Measurements from ENCODE around the gene NFYA. TPM values are rescaled to one million over a fixed set of nuclear protein-coding genes. Genes with fewer than 3 reads are reported as not detected.

NFYA gene
- total RNA-seq, 2 donors from 2014 or later = 23.1 to 48.3 TPM

DNA sequence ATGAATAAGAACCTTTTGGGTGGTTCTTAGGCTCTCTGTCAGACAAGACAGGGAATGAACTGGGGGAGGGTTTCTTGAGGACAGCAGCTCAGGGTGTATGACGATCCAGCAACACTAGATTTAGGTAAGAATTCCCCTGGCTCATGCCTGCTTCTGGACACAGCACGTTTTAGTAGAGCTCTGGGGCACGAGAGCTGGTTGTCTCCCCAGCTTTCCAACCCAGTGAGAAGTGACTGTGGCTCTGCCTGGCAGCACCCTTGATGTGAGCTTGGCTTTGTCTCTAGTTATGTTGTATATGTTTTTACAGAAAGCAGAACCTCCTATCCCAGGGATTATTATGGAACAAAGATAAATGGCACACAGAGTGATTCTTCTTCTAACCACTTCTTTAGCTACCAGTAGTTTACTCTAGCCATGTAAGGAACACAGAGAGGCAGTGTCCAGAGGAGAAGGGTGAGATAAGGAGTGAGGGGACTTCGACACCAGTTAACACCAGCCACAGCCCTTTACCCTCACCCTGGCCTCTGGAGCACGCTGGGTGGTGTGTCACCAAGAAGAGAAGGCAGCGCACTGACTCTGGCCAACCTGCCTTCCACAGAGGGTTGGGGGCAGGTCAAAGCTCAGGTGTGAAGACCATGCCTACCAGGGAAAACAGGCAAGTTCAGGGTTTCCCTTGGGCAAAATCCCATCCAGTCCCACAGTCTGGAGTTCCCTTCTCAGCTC lies 15.8 kb upstream of the NFYA start:
- Histone ChIP-seq H3K4me3 (no peak overlapping the region), H3K4me1 (replicated peaks) (no peaks in the 10 kb centered on the region), H3K27me3 (replicated peaks; ENCODE audit: insufficient read depth) (no peaks in the 10 kb centered on the region), H3K27ac (no peak overlapping the region), H3K36me3 (no peaks in the 10 kb centered on the region), H3K9me3 (no peaks in the 10 kb centered on the region)
- intact Hi-C loops (cut with DNase I) = no loop called here
- no peak for DNase-seq (ENCODE audit: low spot score)
- TF ChIP-seq POLR2AphosphoS5 (IDR thresholded peaks at IDR 0.05) = no peak
- TF ChIP-seq POLR2A (IDR thresholded peaks at IDR 0.05) = no peak
- no peak for TF ChIP-seq CTCF (IDR thresholded peaks at IDR 0.05)
- WGBS = 89% methylated on average over 6 of the region's 6 CpGs

DNA sequence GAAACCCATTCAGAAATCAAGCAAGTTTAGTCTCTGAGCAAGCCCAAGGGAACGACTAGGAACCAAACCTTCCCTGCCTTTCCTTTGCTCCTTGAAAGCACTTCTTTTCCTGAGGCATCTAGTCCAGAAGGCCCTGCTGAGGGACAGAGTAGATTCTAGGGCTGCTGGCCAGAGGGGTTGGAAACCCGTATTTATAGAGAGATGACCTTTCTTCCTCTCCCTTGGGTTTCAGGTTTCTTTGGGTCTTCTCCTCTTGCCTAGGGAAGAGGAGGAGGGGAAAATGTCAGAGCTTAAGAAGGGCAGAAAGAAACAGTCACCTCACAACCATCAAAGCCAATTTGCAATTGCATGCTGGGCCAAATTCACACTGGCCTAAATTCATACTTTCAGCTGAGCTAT lies 14.0 kb upstream of the NFYA start:
- Histone ChIP-seq H3K27me3 (replicated peaks; ENCODE audit: insufficient read depth) (no peaks in the 10 kb centered on the region), H3K27ac (no peak overlapping the region), H3K36me3 (no peaks in the 10 kb centered on the region), H3K4me3 (no peak overlapping the region), H3K9me3 (no peaks in the 10 kb centered on the region), H3K4me1 (replicated peaks) (no peaks in the 10 kb centered on the region)
- no peak for DNase-seq (ENCODE audit: low spot score)
- intact Hi-C loops (cut with DNase I) = no loop called here
- TF ChIP-seq CTCF (IDR thresholded peaks at IDR 0.05) = no peak
- WGBS = 87% methylated on average over 2 of the region's 2 CpGs

DNA sequence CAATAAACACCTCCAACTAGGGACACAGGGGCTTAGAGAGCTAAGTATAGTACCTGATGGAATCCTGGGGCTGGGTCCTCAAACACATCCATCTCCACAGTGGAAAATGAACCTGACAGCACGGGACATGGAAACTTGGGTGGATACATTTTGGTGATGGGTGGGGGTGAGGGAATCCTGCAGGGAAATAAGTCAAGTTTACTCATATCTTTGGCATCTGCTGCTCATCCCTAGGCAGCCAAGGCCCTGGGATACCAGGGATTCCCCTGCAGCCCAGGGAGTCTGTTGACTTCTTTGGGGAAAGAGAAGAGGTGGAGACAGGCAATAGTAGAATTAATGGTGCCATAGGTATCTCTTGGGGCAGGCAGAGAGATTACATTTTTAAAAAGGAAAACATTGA lies 13.2 kb upstream of the NFYA start:
- H3K36me3 ChIP-seq = no peaks in the 10 kb centered on the region
- H3K27me3 ChIP-seq (replicated peaks; ENCODE audit: insufficient read depth) = no peaks in the 10 kb centered on the region
- no peaks in the 10 kb centered on the region for H3K4me1 ChIP-seq (replicated peaks)
- no peaks in the 10 kb centered on the region for H3K9me3 ChIP-seq
- no peak overlapping the region for H3K27ac ChIP-seq
- WGBS = 95% methylated on average over 1 of the region's 1 CpG
- DNase-seq (ENCODE audit: low spot score) = no peak
- TF ChIP-seq POLR2AphosphoS5 (IDR thresholded peaks at IDR 0.05) (no peak), POLR2A (IDR thresholded peaks at IDR 0.05) (no peak), CTCF (IDR thresholded peaks at IDR 0.05) (no peak)
- H3K4me3 ChIP-seq = no peak overlapping the region
- intact Hi-C loops (cut with DNase I) = no loop called here

DNA sequence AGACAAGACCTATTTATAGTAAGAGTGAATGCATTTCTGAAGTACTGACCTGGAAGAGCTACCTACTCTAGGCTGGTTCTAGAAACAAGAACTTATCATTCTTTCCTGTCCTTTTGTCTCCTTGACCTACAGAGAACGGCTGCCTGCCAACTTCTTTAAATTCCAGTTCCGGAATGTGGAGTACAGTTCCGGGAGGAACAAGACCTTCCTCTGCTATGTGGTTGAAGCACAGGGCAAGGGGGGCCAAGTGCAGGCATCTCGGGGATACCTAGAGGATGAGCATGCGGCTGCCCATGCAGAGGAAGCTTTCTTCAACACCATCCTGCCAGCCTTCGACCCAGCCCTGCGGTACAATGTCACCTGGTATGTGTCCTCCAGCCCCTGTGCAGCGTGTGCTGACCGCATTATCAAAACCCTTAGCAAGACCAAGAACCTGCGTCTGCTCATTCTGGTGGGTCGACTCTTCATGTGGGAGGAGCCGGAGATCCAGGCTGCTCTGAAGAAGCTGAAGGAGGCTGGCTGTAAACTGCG lies 11.5 kb upstream of the NFYA start:
- intact Hi-C loops (cut with DNase I) = no loop called here
- TF ChIP-seq POLR2A (IDR thresholded peaks at IDR 0.05) (no peak), CTCF (IDR thresholded peaks at IDR 0.05) (no peak), POLR2AphosphoS5 (IDR thresholded peaks at IDR 0.05) (no peak)
- H3K4me3 ChIP-seq = no peak overlapping the region
- no peaks in the 10 kb centered on the region for H3K9me3 ChIP-seq
- DNase-seq (ENCODE audit: low spot score) = no peak
- H3K36me3 ChIP-seq = no peaks in the 10 kb centered on the region
- WGBS = 71% methylated on average over 13 of the region's 13 CpGs
- no peaks in the 10 kb centered on the region for H3K4me1 ChIP-seq (replicated peaks)
- no peaks in the 10 kb centered on the region for H3K27me3 ChIP-seq (replicated peaks; ENCODE audit: insufficient read depth)
- H3K27ac ChIP-seq = no peak overlapping the region

GRCh38 chr6:41062056-41062455 lies 10.7 kb upstream of the NFYA start:
- TF ChIP-seq POLR2AphosphoS5 (IDR thresholded peaks at IDR 0.05) = no peak
- TF ChIP-seq CTCF (IDR thresholded peaks at IDR 0.05) = no peak
- TF ChIP-seq POLR2A (IDR thresholded peaks at IDR 0.05) = no peak
- DNase-seq (ENCODE audit: low spot score) = no peak
- H3K9me3 ChIP-seq = no peaks in the 10 kb centered on the region
- H3K27me3 ChIP-seq (replicated peaks; ENCODE audit: insufficient read depth) = no peaks in the 10 kb centered on the region
- no peak overlapping the region for H3K4me3 ChIP-seq
- no peak overlapping the region for H3K27ac ChIP-seq
- intact Hi-C loops (cut with DNase I) = no loop called here
- WGBS = 92% methylated on average over 1 of the region's 1 CpG
- H3K4me1 ChIP-seq (replicated peaks) = no peaks in the 10 kb centered on the region
- H3K36me3 ChIP-seq = no peaks in the 10 kb centered on the region

Measured in prostate gland (tissue), 2 donors.